DOHH2 (cell line): ENCODE data around the gene LIN52.

Experiments used
- H3F3A ChIP-seq: fragments of 200-600 bp; sonication (generic), shearing (Covaris generic); 2 replicates; pipeline ENCODE4 v1.6.0; 2016; ENCODE audit warnings: antibody characterized with exemption, mild to moderate bottlenecking; ENCODE audit not compliant: control insufficient read depth, insufficient read depth
- H3K27ac ChIP-seq: fragments of 200-600 bp; sonication (generic); 2 replicates; pipeline ENCODE4 v1.5.1; 2014; ENCODE audit warnings: low read depth, mild to moderate bottlenecking, low read length, moderate library complexity
- H3K27me3 ChIP-seq: fragments of 200-600 bp; sonication (generic); 2 replicates; pipeline ENCODE4 v1.6.1; 2014; ENCODE audit warnings: mild to moderate bottlenecking, low read length, mixed read lengths; ENCODE audit not compliant: control insufficient read depth
- H3K36me3 ChIP-seq: fragments of 200-600 bp; sonication (generic); 2 replicates; pipeline ENCODE4 v1.6.1; 2014; ENCODE audit warnings: mild to moderate bottlenecking, low read length, moderate library complexity, mixed read lengths; ENCODE audit not compliant: control insufficient read depth
- H3K4me1 ChIP-seq: fragments of 200-600 bp; sonication (generic); 2 replicates; pipeline ENCODE4 v1.6.1; 2014; ENCODE audit warnings: mild to moderate bottlenecking, low read length, mixed read lengths; ENCODE audit not compliant: control insufficient read depth
- H3K4me2 ChIP-seq: fragments of 200-600 bp; sonication (generic); 2 replicates; pipeline ENCODE4 v1.6.0; 2014; ENCODE audit warnings: mild to moderate bottlenecking, low read length, moderate library complexity
- H3K4me3 ChIP-seq: fragments of 200-600 bp; sonication (generic); 2 replicates; pipeline ENCODE4 v1.5.1; 2014; ENCODE audit warnings: mild to moderate bottlenecking, low read length, mixed read lengths
- H3K79me2 ChIP-seq: fragments of 200-600 bp; sonication (generic); 2 replicates; pipeline ENCODE4 v1.6.1; 2014; ENCODE audit warnings: mild to moderate bottlenecking, low read length, mixed read lengths; ENCODE audit not compliant: control insufficient read depth
- H3K9me2 ChIP-seq: fragments of 200-600 bp; sonication (generic); replicated peaks from 2 replicates; pipeline ENCODE4 v1.6.1; 2014; ENCODE audit warnings: mild to moderate bottlenecking, low read length, mixed read lengths; ENCODE audit not compliant: control insufficient read depth
- H3K9me3 ChIP-seq: fragments of 200-600 bp; sonication (generic); 2 replicates; pipeline ENCODE4 v1.6.1; 2014; ENCODE audit warnings: antibody characterized with exemption, low read length, mixed read lengths; ENCODE audit not compliant: control insufficient read depth, insufficient read depth
- H4K20me1 ChIP-seq: fragments of 200-600 bp; sonication (generic); 2 replicates; pipeline ENCODE4 v1.6.0; 2014; ENCODE audit warnings: low read depth, mild to moderate bottlenecking, antibody characterized with exemption, low read length, moderate library complexity; ENCODE audit not compliant: control insufficient read depth, insufficient read depth
- EZH2phosphoT487 ChIP-seq: fragments of 200-600 bp; sonication (generic); IDR thresholded peaks from 2 replicates; pipeline ENCODE4 v1.6.1; 2017; ENCODE audit warnings: borderline replicate concordance, mild to moderate bottlenecking, antibody characterized with exemption, low read length, moderate library complexity, mixed read lengths
- TF ChIP-seq, protein P1 (sequence below): fragments of 200-600 bp; sonication (generic); IDR thresholded peaks from one replicate; pipeline ENCODE4 v1.5.1; 2014; ENCODE audit warnings: antibody characterized with exemption, mild to moderate bottlenecking, low read depth, low read length; ENCODE audit not compliant: poor library complexity, severe bottlenecking

LIN52 gene

DNA sequence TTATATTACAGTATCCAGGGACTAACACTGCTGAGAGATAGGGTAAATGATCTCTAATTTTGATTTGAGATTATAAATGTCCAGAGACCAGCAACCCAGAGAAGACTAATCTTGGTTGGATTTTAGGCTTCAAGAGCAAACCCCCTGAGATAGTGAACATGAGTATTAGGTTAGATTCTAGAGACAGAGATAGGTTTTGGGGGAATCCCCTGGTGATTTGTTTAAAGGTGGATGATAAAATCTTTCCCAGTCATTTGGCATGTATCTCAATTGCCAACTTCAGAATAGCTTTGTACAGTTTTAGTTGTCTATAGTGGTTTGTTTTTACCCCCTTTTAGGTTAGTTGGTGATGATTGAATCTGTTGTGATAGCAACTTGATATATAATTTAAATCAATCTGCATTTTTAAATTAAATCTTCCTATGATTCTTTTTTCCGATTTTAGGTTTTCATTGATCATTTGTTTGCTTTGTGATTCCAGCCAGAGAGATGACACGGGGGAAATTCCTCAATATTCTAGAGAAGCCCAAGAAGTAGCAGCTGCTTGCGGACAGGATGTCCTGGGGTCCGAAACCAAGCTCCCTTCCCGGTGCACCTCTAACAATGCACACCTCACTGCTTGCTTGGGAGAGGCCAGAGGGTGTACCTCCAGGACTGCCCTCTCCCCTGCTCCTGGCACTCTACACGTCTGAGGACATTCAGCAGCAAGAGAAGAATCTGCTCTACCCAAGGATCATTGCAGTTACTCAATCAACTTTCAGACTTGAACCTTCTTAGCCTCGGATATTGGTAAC, 113.9 kb downstream of the LIN52 start:
- TF ChIP-seq, protein P1, sequence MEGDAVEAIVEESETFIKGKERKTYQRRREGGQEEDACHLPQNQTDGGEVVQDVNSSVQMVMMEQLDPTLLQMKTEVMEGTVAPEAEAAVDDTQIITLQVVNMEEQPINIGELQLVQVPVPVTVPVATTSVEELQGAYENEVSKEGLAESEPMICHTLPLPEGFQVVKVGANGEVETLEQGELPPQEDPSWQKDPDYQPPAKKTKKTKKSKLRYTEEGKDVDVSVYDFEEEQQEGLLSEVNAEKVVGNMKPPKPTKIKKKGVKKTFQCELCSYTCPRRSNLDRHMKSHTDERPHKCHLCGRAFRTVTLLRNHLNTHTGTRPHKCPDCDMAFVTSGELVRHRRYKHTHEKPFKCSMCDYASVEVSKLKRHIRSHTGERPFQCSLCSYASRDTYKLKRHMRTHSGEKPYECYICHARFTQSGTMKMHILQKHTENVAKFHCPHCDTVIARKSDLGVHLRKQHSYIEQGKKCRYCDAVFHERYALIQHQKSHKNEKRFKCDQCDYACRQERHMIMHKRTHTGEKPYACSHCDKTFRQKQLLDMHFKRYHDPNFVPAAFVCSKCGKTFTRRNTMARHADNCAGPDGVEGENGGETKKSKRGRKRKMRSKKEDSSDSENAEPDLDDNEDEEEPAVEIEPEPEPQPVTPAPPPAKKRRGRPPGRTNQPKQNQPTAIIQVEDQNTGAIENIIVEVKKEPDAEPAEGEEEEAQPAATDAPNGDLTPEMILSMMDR: no peak
- TF ChIP-seq EZH2phosphoT487: no peak
- Histone ChIP-seq H3K9me2 (no peaks in the 10 kb centered on the region), H3K27ac (no peak overlapping the region), H3K4me3 (no peak overlapping the region), H3K27me3 (no peaks in the 10 kb centered on the region), H3K79me2 (no peaks in the 10 kb centered on the region), H3K9me3 (no peaks in the 10 kb centered on the region), H3F3A (no peaks in the 10 kb centered on the region), H3K4me1 (no peaks in the 10 kb centered on the region), H4K20me1 (no peaks in the 10 kb centered on the region), H3K4me2 (no peak overlapping the region), H3K36me3 (no peaks in the 10 kb centered on the region)

DNA sequence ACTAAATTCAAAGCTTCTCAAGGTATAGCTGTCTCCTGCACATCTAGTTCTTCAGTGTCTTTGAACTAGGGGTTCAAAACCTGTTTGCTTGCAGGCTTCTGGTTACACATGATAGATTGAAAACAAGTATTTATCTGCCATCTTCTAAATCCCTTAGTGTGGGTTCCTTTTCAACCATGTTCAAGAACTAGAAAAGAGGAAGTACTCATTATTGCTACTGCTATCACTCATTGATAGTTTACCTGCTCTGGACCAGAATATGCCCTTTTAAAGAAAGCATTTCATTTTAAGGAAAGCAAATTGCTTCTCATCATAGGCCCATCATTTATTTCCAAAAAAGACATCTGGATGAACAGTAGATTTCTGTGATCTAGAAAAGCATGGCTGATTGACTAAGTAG, 117.4 kb downstream of the LIN52 start:
- Histone ChIP-seq H3K4me3 (no peak overlapping the region), H3K36me3 (no peaks in the 10 kb centered on the region), H3K9me3 (no peaks in the 10 kb centered on the region), H3K9me2 (no peaks in the 10 kb centered on the region), H3K4me2 (no peak overlapping the region), H4K20me1 (no peaks in the 10 kb centered on the region), H3K4me1 (no peaks in the 10 kb centered on the region), H3F3A (no peaks in the 10 kb centered on the region), H3K79me2 (no peaks in the 10 kb centered on the region), H3K27ac (no peak overlapping the region), H3K27me3 (no peaks in the 10 kb centered on the region)
- no peak for TF ChIP-seq EZH2phosphoT487
- TF ChIP-seq, protein P1: no peak

DNA sequence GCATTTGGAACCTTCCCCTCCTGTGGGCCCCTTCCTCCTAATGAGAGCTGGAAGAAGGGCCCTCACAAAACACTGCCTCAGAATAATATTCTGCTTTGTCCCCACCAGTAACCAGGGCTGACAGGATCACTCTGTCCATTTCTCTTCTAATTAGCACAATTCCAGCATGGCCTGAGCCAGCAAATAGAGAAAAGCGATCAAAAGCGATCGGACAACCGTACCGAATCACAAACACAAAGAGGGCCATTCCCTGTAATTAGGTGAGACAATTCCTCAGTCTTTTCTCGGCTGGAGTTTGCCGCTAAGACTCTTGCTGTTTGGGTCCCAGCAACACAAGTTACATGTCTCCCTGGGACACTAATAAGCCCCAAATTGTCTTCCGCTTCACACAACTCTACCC, 118.9 kb downstream of the LIN52 start:
- Histone ChIP-seq H3K9me3 (no peaks in the 10 kb centered on the region), H3K27me3 (no peaks in the 10 kb centered on the region), H3K4me1 (no peaks in the 10 kb centered on the region), H3K27ac (no peak overlapping the region), H4K20me1 (no peaks in the 10 kb centered on the region), H3K36me3 (no peaks in the 10 kb centered on the region), H3K4me3 (no peak overlapping the region), H3K4me2 (no peak overlapping the region), H3K9me2 (no peaks in the 10 kb centered on the region), H3K79me2 (no peaks in the 10 kb centered on the region), H3F3A (no peaks in the 10 kb centered on the region)
- TF ChIP-seq EZH2phosphoT487: no peak
- TF ChIP-seq, protein P1: no peak
